Stimulated activated CD4-positive, alpha-beta T cell treated with anti-CD3 and anti-CD28 coated beads, Interleukin-12 subunit alpha, Interleukin-12 subunit beta, amount 100 ng/mL, for 48 hours (primary cell): ENCODE measurements around the gene PDP2.
"Not testable (repeated sequence)": the region's sequence is repeated elsewhere in the genome, so short reads cannot be mapped to it uniquely, and the experiment has no call there.

Experiments used
- DNase-seq, 3 donors: peaks; one replicate each; pipeline ENCODE4 v3.0.0-alpha.2; 2020; ENCODE audit warnings: low read depth in 2 of 3, low spot score in 1 of 3

Gene PDP2

GRCh38 chr16:66919569-66920298 is 39.4 kb downstream of the PDP2 start:
- no peak for DNase-seq

- DNase-seq, result no peak
Observed at GRCh38 chr16:66920299-66920590, 39.9 kb downstream of the PDP2 start.

GRCh38 chr16:66920924-66921680 is 40.8 kb downstream of the PDP2 start:
- no peak for DNase-seq

GRCh38 chr16:66921729-66922450 is 41.6 kb downstream of the PDP2 start:
- DNase-seq, result no peak

GRCh38 chr16:66923247-66923731 is 43.0 kb downstream of the PDP2 start:
- no peak for DNase-seq

GRCh38 chr16:66923866-66924265 is 43.6 kb downstream of the PDP2 start:
- no peak for DNase-seq

- DNase-seq, result peak in 1 of 3 donors; percentile 23
Observed at GRCh38 chr16:66924527-66925321, 44.4 kb downstream of the PDP2 start.

- no peak for DNase-seq
Observed at GRCh38 chr16:66925322-66925840, 45.1 kb downstream of the PDP2 start, which contains the start of gene RRAD. Gene RRAD, minus strand, starts transcription at chr16:66925535. Its CDS starts 356 bp downstream, at chr16:66925179.

GRCh38 chr16:66926171-66926947 is 46.0 kb downstream of the PDP2 start:
- no peak for DNase-seq

- DNase-seq, result no peak
Observed at GRCh38 chr16:66926961-66927436, 46.7 kb downstream of the PDP2 start.

- DNase-seq, result no peak
Observed at GRCh38 chr16:66927918-66928649, 47.8 kb downstream of the PDP2 start.

- DNase-seq, result peak in 1 of 3 donors; percentile 41
Observed at GRCh38 chr16:66928702-66929388, 48.5 kb downstream of the PDP2 start.

- no peak for DNase-seq
Observed at GRCh38 chr16:66930189-66930588, 49.9 kb downstream of the PDP2 start.

GRCh38 chr16:66931665-66932064 is 51.4 kb downstream of the PDP2 start:
- DNase-seq, result no peak

- DNase-seq, result no peak
Observed at GRCh38 chr16:66932076-66932475, 51.8 kb downstream of the PDP2 start.

- DNase-seq, result peak; percentile 22 to 38 (median 35)
Observed at GRCh38 chr16:66933776-66934137, 53.4 kb downstream of the PDP2 start.

- DNase-seq, result peak; percentile 75 to 87 (median 83)
Observed at GRCh38 chr16:66934138-66934838, 54.0 kb downstream of the PDP2 start, which contains the start of gene CIAO2B. Gene CIAO2B, minus strand, starts transcription at chr16:66934402. Its CDS starts 38 bp downstream, at chr16:66934364.

- not testable (repeated sequence) for DNase-seq
Observed at GRCh38 chr16:66934839-66935313, 54.6 kb downstream of the PDP2 start.
